ENCODE data around the gene SHC3.

GRCh38 chr9:89039664-89040063, 139.0 kb downstream of the SHC3 start:
- TF ChIP-seq CTCF (IDR thresholded peaks at IDR 0.05) (no peak), POLR2A (IDR thresholded peaks at IDR 0.05) (no peak)
